Breast epithelium (tissue), 3 donors: Measurements from ENCODE around the gene ARHGDIA.

Source experiments
- CTCF ChIP-seq, 3 donors: fragments of 450-650 bp; IDR thresholded peaks; one replicate each; pipeline ENCODE4 v1.5.1; 2016 to 2017; ENCODE audit warnings: antibody characterized with exemption in 3 of 3, mild to moderate bottlenecking in 3 of 3, moderate library complexity in 3 of 3
- POLR2AphosphoS5 ChIP-seq, 3 donors: sonication (generic); formaldehyde crosslinking; IDR thresholded peaks; one replicate each; pipeline ENCODE4 v1.6.1; 2017; ENCODE audit warnings: antibody characterized with exemption in 3 of 3

DNA sequence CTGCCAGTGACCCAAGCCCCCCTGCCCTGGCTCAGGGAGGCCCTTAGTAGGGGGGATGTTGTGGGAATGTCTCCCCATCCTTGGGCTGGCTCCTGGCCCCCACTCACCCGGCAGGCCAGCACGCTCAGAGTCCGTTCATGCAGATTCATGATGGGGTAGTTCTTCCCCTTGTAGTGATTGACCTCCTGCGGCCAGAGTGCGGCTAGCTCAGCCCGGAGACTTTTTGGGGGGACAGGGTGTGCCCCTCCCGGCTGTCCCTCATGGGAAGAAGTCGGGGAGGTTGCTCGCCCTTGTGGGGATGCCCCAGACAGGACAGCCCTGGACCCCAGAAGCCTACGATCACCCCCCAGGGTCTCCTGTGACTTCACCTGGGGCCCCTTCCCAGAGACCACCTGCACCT is 34.9 kb upstream of the ARHGDIA start:
- TF ChIP-seq CTCF (IDR thresholded peaks at IDR 0.05), result no peak
- no peak for TF ChIP-seq POLR2AphosphoS5 (IDR thresholded peaks at IDR 0.05)
